Testis (tissue), 3 donors: Measurements from ENCODE around the gene HAND2. TPM values are rescaled to one million over a fixed set of nuclear protein-coding genes. Genes with fewer than 3 reads are reported as not detected.

ENCODE experiments used
- DNase-seq: peaks from one replicate; pipeline ENCODE4 v3.0.0-alpha.2; 2019
- H3K27ac ChIP-seq, 2 donors: fragments of 200-600 bp; sonication (generic); one replicate each; pipeline ENCODE4 v1.5.1; 2019
- H3K27me3 ChIP-seq: fragments of 200-600 bp; sonication (generic); one replicate; pipeline ENCODE4 v1.5.1; 2019
- H3K36me3 ChIP-seq: fragments of 200-600 bp; sonication (generic); one replicate; pipeline ENCODE4 v1.5.1; 2017; ENCODE audit warnings: low read depth; ENCODE audit errors: missing control alignments
- H3K4me1 ChIP-seq: fragments of 200-600 bp; sonication (generic); one replicate; pipeline ENCODE4 v1.5.1; 2019
- H3K4me3 ChIP-seq, 2 donors: fragments of 200-600 bp; sonication (generic); one replicate each; pipeline ENCODE4 v1.5.1; 2017 to 2019
- H3K9me3 ChIP-seq: fragments of 200-600 bp; sonication (generic); one replicate; pipeline ENCODE4 v1.5.1; 2017
- POLR2A ChIP-seq: fragments of 450-650 bp; IDR thresholded peaks from one replicate; pipeline ENCODE4 v1.6.1; 2017; ENCODE audit warnings: antibody characterized with exemption, mild to moderate bottlenecking, moderate library complexity
- WGBS, 2 donors: methylation state at CpG; one replicate each; pipeline ENCODE4 v1.1.5; 2018; 5-methylcytosine and 5-hydroxymethylcytosine counted together
- intact Hi-C: fragments of 100-400 bp; cut with DNase I; formaldehyde crosslinking; loops from one replicate; pipeline ENCODE4 v1.15.1; 2023; ENCODE audit warnings: low total_unique reads
- polyA plus RNA-seq: library from polyadenylated mRNA; stranded (reverse); fragments of 350-450 nt; fragmentation: Illumina TruSeq; extraction: RNeasy Lipid Tissue Mini Kit (QIAGEN cat#74804); gene quantifications from one replicate; pipeline ENCODE4 v1.2.3, GENCODE V29; 2014; ENCODE audit warnings: low read depth, low replicate concordance; ENCODE audit not compliant: insufficient read depth
- total RNA-seq, 2 donors: library from RNA; depleted of rRNA; stranded (reverse); fragments of >200 nt; gene quantifications; one replicate each; pipeline ENCODE4 v1.2.3, GENCODE V29; 2016
- TF ChIP-seq, protein P1 (sequence below), 3 experiments: fragments of 450-650 bp in 2 of 3; fragments of 200-600 bp in 1 of 3; sonication (generic) in 1 of 3; IDR thresholded peaks; one replicate each; pipeline ENCODE4 v1.5.1; 2016 to 2019; ENCODE audit warnings: antibody characterized with exemption in 3 of 3, mild to moderate bottlenecking in 2 of 3, moderate library complexity in 1 of 3

HAND2 gene
- total and polyA plus RNA-seq, 3 donors from 2014 or later, result 3.5 to 12.3 (median 9.4) TPM

DNA sequence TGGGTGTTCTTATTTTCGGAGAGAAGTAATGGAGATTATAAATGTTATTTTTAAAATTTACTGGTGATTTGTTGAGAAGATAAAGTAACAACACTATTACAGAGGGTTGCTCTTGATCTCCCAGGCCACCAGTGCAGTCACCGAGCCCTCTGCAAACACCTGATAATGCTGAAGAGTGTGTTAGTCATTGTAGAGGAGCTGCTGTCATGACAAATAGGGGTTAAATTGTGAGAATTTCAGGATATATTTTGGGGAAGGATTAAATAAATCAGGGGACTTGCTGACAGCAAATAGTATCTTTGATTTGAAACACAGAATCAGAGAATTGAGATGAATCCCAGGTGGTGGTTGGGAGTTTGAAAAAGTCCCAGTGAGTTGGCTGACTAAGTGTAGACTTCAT is 16.7 kb upstream of the HAND2 start:
- Histone ChIP-seq H3K27ac (no peak overlapping the region), H3K4me3 (no peak overlapping the region), H3K27me3 (no peaks in the 10 kb centered on the region), H3K4me1 (no peaks in the 10 kb centered on the region), H3K36me3 (no peaks in the 10 kb centered on the region), H3K9me3 (no peaks in the 10 kb centered on the region)
- TF ChIP-seq POLR2A, result no peak
- TF ChIP-seq, protein P1, sequence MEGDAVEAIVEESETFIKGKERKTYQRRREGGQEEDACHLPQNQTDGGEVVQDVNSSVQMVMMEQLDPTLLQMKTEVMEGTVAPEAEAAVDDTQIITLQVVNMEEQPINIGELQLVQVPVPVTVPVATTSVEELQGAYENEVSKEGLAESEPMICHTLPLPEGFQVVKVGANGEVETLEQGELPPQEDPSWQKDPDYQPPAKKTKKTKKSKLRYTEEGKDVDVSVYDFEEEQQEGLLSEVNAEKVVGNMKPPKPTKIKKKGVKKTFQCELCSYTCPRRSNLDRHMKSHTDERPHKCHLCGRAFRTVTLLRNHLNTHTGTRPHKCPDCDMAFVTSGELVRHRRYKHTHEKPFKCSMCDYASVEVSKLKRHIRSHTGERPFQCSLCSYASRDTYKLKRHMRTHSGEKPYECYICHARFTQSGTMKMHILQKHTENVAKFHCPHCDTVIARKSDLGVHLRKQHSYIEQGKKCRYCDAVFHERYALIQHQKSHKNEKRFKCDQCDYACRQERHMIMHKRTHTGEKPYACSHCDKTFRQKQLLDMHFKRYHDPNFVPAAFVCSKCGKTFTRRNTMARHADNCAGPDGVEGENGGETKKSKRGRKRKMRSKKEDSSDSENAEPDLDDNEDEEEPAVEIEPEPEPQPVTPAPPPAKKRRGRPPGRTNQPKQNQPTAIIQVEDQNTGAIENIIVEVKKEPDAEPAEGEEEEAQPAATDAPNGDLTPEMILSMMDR (IDR thresholded peaks at IDR 0.05), result no peak
- no peak for DNase-seq
- 87 to 93% methylated on average over 2 of the region's 2 CpGs for WGBS, 2 donors
- intact Hi-C loops, result no loop called here

DNA sequence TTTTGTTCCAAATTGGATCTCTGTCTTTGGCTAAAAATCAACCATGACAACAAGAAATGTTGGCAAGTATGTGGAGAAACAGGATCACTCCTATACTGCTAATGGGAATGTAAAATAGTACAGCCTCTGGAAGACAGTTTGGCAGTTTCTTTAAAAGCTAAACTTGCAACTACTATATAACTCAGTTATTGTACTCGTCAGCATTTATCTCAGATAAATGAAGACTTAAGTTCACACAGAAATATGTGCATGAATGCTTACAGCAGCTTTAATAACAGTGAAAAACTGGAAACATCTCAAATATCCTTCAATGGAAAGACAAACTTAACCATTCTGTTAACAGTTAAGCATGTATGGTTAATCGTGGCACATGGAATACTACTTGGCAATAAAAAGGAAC is 15.4 kb upstream of the HAND2 start:
- H3K9me3 ChIP-seq, result no peaks in the 10 kb centered on the region
- WGBS, 2 donors, result 78 to 85% methylated on average over 2 of the region's 2 CpGs
- DNase-seq, result no peak
- no peak overlapping the region for H3K4me3 ChIP-seq
- intact Hi-C loops, result no loop called here
- no peaks in the 10 kb centered on the region for H3K36me3 ChIP-seq
- no peak for TF ChIP-seq POLR2A
- no peaks in the 10 kb centered on the region for H3K27me3 ChIP-seq
- no peak overlapping the region for H3K27ac ChIP-seq
- H3K4me1 ChIP-seq, result no peaks in the 10 kb centered on the region

DNA sequence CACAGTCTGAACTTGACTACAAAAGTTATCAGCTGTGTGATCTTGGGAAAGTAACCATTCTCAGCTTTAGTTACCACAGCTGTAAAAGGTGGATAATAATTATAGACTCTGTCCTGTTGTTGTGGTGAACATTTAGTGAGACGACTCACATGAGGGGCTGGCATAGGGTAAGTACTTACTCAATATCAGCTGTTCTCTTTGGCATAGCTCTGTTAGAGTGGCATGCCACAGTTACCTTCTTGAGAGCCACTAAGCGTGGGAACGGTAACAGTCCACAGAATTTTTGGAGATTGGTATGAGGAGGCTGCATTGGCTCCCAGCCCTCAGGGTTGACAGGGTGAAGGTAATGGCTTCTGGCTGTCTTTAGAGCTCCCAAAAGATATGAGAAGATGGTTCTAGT is 13.2 kb upstream of the HAND2 start:
- DNase-seq, result no peak
- Histone ChIP-seq H3K9me3 (no peaks in the 10 kb centered on the region), H3K4me1 (no peaks in the 10 kb centered on the region), H3K36me3 (no peaks in the 10 kb centered on the region), H3K27me3 (no peaks in the 10 kb centered on the region), H3K4me3 (no peak overlapping the region), H3K27ac (no peak overlapping the region)
- TF ChIP-seq, protein P1 (IDR thresholded peaks at IDR 0.05), result no peak
- TF ChIP-seq POLR2A, result no peak
- WGBS, 2 donors, result 81 to 88% methylated on average over 3 of the region's 3 CpGs
- intact Hi-C loops, result no loop called here

DNA sequence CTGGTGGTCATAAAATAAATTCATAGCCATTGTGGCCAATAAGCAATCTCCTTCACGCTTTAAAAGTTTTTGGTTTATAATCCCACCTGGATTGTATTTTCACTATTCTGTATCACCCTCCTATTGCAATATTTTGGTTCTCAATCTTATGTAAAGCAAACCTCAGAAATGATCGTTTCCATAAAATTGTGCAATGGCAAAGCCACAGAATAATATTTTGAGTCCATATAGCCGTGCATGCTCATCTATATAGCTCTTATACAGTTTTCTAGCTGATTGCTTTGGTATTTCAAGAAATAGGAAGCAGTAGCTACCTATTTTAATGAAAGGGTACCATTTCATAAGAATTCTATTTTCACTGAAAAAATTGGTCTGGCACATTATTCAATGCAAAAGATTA is 10.0 kb upstream of the HAND2 start:
- intact Hi-C loops, result no loop called here
- no peak for DNase-seq
- TF ChIP-seq, protein P1 (IDR thresholded peaks at IDR 0.05), result no peak
- TF ChIP-seq POLR2A, result no peak
- Histone ChIP-seq H3K4me3 (no peak overlapping the region), H3K27ac (no peak overlapping the region), H3K27me3 (no peaks in the 10 kb centered on the region), H3K9me3 (no peaks in the 10 kb centered on the region), H3K36me3 (no peaks in the 10 kb centered on the region), H3K4me1 (no peaks in the 10 kb centered on the region)
- 68 to 73% methylated on average over 3 of the region's 3 CpGs for WGBS, 2 donors

DNA sequence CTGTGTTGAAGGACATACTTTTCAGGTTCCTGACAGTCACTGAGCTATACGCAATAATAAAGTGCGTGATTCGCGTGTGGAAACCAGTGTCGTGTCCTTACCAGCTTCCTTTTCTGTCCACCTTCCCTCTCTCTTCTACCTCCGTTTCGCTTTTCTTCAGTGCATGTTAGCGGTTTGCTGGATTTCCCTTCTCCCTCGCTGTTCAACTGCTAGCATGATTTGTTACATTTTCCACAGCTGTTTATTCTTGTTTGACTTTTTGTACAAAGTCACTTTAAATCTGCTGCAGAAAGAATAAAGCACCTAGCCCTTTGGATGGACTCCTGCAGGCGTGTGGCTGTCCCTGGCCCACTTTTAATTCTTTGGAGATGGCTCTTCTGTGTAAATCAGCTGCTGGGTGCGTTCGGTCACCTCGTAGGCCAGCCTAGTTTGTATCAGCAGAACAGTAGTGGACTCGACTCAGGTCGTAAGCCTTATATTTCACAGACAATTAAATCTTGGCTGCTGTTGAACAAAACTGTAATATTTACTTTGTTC is 8.9 kb upstream of the HAND2 start:
- 10 to 25% methylated on average over 15 of the region's 15 CpGs for WGBS, 2 donors
- Histone ChIP-seq H3K4me3 (peak overlapping the region; percentile 34 to 41), H3K4me1 (no peaks in the 10 kb centered on the region), H3K9me3 (no peaks in the 10 kb centered on the region), H3K36me3 (no peaks in the 10 kb centered on the region), H3K27ac (no peak overlapping the region), H3K27me3 (no peaks in the 10 kb centered on the region)
- no peak for TF ChIP-seq POLR2A
- TF ChIP-seq, protein P1 (IDR thresholded peaks at IDR 0.05), result no peak
- intact Hi-C loops, result no loop called here
- DNase-seq, result no peak
